ENCODE results near the gene CHGA. TPM values are rescaled to one million over a fixed set of nuclear protein-coding genes. Genes with fewer than 3 reads are reported as not detected.

The CHGA gene
- total RNA-seq, 1 experiment from 2014 or later = not detected

- intact Hi-C loops (cut with micrococcal nuclease) = no loop called here
- DNase-seq (ENCODE audit: low read depth, low spot score) (no peak), ATAC-seq (no peak)
- Histone ChIP-seq H3K4me1 (ENCODE audit: control insufficient read depth in 1 of 2, insufficient read depth in 2 of 2, low read length in 2 of 2) (peaks cover 9 to 10% of the 10 kb centered on the region in 2 experiments; a peak in 3 of 4 replicates), H3K27ac (ENCODE audit: low read depth, low read length) (no peak overlapping the region), H3K4me2 (ENCODE audit: low read length) (no peak overlapping the region), H3K79me2 (ENCODE audit: insufficient read depth, low read length) (no peaks in the 10 kb centered on the region), H3K9ac (ENCODE audit: low read length) (no peak overlapping the region), H3K27me3 (ENCODE audit: insufficient read depth, low read length) (no peaks in the 10 kb centered on the region), H3K36me3 (ENCODE audit: control insufficient read depth in 1 of 2, insufficient read depth in 2 of 2, low read length in 2 of 2) (peaks cover 0 to 3% of the 10 kb centered on the region in 2 experiments; a peak in 1 of 4 replicates), H3K4me3 (replicated peaks in 1 of 2; ENCODE audit: low read depth in 1 of 2, low read length in 2 of 2) (no peak overlapping the region), H3K9me3 (ENCODE audit: control insufficient read depth in 1 of 2, insufficient read depth in 1 of 2, low read depth in 1 of 2, low read length in 2 of 2) (peaks cover 0 to 5% of the 10 kb centered on the region in 2 experiments; a peak in 1 of 4 replicates), H4K20me1 (ENCODE audit: insufficient read depth) (no peaks in the 10 kb centered on the region), H2AFZ (ENCODE audit: low read depth, low read length, poor library complexity, severe bottlenecking) (no peak overlapping the region), H3K9me2 (ENCODE audit: insufficient read depth) (no peaks in the 10 kb centered on the region)
- CTCF ChIA-PET = no interaction called here
- TF ChIP-seq CEBPB (IDR thresholded peaks at IDR 0.05; ENCODE audit: low read depth) (no peak), SRF (IDR thresholded peaks at IDR 0.05; ENCODE audit: low read depth) (no peak), CTCF (IDR thresholded peaks at IDR 0.05 in 2 of 3, conservative IDR thresholded peaks at IDR 0.05 in 1 of 3; ENCODE audit: borderline replicate concordance in 1 of 3, insufficient read depth in 1 of 3, low read depth in 2 of 3, low read length in 2 of 3) (no peak), JUND (IDR thresholded peaks at IDR 0.05) (no peak), ZFX (IDR thresholded peaks at IDR 0.05) (no peak), ZBTB33 (IDR thresholded peaks at IDR 0.05; ENCODE audit: extremely low read depth, insufficient replicate concordance, low read length) (no peak), FOSL1 (IDR thresholded peaks at IDR 0.05; ENCODE audit: low read depth) (no peak), EGR1 (IDR thresholded peaks at IDR 0.05; ENCODE audit: low read depth) (no peak), POLR2AphosphoS5 (IDR thresholded peaks at IDR 0.05; ENCODE audit: low read depth, low read length) (no peak), ELF1 (IDR thresholded peaks at IDR 0.05; ENCODE audit: borderline replicate concordance, low read depth) (no peak), EZH2 (IDR thresholded peaks at IDR 0.05) (no peak), ZNF274 (IDR thresholded peaks at IDR 0.05; ENCODE audit: low read depth, low read length) (no peak), YY1 (IDR thresholded peaks at IDR 0.05; ENCODE audit: extremely low read depth, insufficient replicate concordance, low read depth, low read length) (no peak), SIN3A (IDR thresholded peaks at IDR 0.05; ENCODE audit: low read depth) (no peak), REST (IDR thresholded peaks at IDR 0.05; ENCODE audit: low read depth) (no peak), RAD21 (IDR thresholded peaks at IDR 0.05; ENCODE audit: low read depth) (no peak), EZH2phosphoT487 (IDR thresholded peaks at IDR 0.05; ENCODE audit: borderline replicate concordance) (no peak)
- BruUV-seq (replicated peaks) = no TSS peak
- RAD21 ChIA-PET (ENCODE audit: low non-redundant PET in 1 of 2, low total read pairs in 2 of 2, uncharacterized antibody in 2 of 2, unreplicated experiment in 2 of 2) = no interaction called here
- POLR2A ChIA-PET = no interaction called here
Observed at GRCh38 chr14:92981726-92982125, 58.8 kb downstream of the CHGA start.

Data from HCT116 (cell line).